ENCODE data around the gene ANKRD55.
"Not testable (repeated sequence)": the region's sequence is repeated elsewhere in the genome, so short reads cannot be mapped to it uniquely, and the experiment has no call there.

ANKRD55 gene

DNA sequence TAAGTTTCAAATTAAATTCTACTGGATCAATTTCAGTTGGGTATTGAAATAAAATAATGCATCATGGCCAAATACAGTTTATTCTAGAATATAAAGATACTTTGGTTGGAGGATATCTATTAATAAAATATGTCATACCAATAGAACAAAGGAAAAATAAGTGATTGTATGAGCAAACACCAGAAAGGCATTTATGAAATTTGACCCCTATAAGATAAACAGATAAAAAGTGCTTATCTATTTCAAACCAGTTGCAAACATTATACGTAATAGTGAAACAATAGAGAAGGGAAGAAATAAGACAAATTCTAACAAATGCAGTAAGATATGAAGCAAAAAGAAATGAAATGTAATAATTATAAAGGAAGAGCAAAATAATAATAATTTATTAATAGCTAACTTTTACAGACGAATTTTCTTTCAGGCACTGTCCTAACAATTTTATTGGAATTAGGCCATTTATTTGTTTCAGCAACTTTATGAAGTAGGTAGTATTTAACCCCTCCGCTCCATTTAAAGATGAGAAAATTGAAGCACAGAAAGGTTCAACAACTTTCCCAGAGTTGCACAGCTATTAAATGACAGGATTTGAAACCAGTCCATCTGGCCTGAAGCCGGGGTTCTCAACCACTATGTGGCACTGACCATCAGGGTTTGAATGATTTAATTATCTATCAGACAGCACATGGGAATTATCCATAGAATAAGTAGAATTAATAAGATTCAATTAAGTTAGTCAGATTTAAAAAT is 20.8 kb downstream of the ANKRD55 start:
- DNase-seq (ENCODE audit: extremely low spot score, insufficient read length, low read depth) (no peak), FAIRE-seq (no peak)

DNA sequence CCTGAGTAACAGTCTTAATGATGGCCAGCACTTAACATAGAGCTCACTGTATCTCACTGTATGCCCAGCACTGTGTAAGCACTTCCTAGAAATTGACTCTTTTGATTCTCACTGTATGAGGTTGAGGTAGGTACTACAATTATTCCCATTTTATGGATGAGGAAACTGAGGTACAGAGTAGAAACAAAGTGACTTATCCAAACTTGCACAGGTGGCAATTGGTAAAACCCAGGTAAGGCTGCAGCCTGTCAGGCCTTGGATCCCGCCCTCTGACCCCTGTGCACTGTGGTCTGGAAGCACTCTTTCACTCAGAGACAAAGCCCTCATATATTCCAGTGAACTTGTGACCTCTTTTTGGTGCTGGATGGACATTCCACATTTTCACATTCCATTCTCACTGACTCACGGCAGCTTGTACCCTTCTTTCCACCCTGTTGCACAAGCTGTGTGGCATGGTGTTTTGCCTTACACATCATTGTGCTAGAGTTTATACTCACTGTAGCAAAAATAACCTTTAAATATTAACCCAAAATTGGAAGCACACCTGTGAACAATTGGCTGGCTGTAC is 21.7 kb downstream of the ANKRD55 start:
- DNase-seq (ENCODE audit: extremely low spot score, insufficient read length, low read depth) (no peak), FAIRE-seq (no peak)

DNA sequence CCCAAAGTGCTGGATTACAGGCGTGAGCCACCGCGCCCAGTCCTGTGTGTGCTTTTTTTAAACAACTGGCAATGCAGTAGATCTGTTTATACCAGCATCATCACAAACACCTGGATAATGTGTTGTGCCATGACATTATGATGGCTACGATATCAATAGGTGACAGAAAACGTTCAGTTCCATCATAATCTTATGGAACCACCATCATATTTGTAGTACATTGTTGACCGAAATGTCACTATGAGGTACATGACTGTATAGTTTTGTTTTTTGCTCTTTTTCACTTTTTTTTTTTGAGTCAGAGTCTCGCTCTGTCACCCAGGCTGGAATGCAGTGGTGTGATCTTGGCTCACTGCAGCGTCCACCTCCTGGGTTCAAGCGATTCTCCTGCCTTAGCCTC is 24.4 kb downstream of the ANKRD55 start:
- no peak for FAIRE-seq

DNA sequence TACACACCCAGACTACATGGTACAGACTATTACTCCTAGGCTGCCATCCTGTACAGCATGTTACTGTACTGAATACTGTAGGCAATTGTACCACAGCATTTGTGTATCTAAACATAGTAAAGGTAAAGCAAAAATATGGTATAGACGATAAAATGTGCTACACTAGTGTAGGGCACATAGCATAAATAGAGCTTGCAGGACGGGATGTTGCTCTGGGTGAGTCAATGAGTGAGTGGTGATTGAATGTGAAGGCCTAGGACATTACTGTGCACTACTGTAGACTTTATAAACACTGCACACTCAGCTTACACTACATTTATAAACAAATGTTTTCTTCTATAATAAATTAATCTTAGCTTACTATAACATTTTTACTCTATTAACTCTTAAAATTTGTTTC is 25.6 kb downstream of the ANKRD55 start:
- FAIRE-seq (no peak), DNase-seq (ENCODE audit: extremely low spot score, insufficient read length, low read depth) (no peak)

More for the DNA sequence above, 24.4 kb downstream of the ANKRD55 start:
- DNase-seq (ENCODE audit: extremely low spot score, insufficient read length, low read depth) = no peak

DNA sequence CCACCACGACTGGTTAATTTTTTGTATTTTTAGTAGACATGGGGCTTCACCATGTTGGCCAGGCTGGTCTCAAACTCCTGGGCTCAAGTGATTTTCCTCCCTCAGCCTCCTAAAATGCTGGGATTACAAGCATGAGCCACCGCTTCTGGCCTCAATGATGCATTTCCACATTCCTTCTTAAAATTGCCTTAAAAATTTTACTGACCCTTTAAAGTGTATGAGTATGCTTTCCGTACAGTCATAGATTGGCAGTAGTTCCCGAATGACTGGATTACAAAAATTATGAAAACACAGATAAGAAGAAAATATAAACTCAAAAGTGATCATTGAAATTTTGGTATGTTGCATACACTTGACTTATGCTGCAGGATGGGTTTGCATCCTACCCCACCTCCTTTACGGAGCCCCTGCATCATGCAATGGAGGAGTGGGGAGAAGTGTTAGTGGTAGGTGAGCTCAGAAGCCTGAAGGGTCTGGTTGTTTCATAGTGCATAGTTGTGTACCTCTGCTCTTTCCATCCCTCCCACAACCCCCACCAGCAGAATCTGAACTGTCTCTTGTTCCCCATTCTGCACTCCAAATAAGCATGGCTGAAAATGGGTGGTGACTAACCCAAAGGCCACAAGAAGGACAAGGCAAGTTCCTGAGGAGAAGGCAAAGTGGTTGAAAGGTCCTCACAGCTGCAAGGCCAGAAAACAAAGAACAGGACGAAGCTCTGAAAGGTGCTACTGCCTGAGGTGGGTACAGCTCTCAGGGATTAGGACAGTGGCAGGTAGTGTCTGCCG is 26.8 kb downstream of the ANKRD55 start:
- FAIRE-seq (no peak), DNase-seq (ENCODE audit: extremely low spot score, insufficient read length, low read depth) (no peak)

DNA sequence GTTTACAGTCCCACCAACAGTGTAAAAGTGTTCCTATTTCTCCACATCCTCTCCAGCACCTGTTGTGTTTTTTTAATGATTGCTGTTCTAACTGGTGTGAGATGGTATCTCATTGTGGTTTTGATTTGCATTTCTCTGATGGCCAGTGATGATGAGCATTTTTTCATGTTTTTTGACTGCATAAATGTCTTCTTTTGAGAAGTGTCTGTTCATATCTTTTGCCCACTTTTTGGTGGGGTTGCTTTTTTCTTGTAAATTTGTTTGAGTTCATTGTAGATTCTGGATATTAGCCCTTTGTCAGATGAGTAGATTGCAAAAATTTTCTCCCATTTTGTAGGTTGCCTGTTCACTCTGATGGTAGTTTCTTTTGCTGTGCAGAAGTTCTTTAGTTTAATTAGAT is 29.2 kb downstream of the ANKRD55 start:
- DNase-seq (ENCODE audit: extremely low spot score, insufficient read length, low read depth); FAIRE-seq: not testable (repeated sequence)

DNA sequence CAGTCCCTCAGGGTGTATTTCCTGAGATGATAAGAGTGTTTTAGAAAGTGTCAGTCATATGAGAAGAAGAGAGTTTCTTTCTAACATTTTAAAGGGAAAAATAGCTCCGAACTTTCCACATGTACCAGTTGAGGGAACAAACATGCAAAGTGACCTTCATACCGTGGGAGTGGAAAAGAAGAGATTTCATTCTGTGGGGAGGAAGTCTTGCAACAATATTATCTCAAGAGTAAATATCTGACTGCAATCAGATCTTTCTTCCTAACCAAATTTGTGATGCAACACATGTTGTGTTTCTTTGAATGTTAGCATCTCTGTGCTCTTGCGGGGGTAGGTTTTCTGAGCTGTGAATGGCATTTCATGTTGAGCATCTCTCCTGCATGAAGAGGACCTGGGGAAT is 30.6 kb downstream of the ANKRD55 start:
- DNase-seq (ENCODE audit: extremely low spot score, insufficient read length, low read depth) (no peak), FAIRE-seq (no peak)

DNA sequence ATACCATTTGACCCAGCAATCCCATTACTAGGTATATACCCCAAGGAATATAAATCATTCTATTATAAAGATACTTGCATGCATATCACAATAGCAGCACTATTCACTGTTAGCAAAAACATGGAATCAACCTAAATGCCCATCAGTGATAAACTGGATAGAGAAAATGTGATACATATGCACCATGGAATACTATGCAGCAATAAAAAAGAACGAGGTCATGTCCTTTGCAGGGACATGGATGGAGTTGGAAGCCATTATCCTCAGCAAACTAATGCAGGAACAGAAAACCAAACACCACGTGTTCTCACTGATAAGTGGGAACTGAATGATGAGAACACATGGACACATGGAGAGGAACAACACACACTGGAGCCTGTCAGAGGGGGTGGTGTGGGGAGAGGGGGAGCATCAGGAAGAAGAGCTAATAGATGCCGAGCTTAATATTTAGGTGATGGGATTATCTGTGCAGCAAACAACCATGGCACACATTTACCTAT is 31.3 kb downstream of the ANKRD55 start:
- FAIRE-seq; DNase-seq (ENCODE audit: extremely low spot score, insufficient read length, low read depth): not testable (repeated sequence)

DNA sequence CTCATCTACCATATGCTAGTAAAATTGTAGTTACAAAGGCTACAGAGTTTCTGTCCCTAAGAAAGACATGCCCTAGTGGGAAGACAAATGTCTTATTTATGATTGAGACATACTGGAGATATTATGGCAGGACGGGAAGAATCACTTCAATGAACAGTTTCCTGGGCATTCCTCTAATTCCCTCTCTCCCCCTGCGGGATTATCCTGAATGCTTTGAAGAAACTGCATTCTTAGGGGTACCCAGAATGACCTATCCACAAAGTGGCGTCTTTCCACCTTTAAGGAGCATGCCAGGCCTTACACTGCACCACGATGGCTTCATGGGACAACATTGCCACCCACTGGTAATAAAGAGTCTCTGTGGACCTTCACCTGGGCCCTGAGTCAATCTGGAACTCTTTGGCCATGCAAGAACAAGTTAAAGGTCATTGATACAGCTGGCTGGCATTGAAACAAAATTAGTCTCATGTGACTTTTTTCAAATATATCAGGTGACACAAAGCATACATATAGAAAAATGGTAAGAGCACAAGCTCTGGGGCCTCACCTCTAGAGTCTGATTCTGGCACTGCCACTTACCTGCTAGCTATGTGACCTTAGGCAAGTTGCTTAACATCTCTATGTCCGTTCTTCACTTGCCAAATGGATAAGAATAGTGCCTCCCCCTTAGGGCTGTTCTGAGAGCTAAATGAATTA is 32.0 kb downstream of the ANKRD55 start:
- FAIRE-seq (peak; percentile 93), DNase-seq (ENCODE audit: extremely low spot score, insufficient read length, low read depth) (peak; percentile 66)

DNA sequence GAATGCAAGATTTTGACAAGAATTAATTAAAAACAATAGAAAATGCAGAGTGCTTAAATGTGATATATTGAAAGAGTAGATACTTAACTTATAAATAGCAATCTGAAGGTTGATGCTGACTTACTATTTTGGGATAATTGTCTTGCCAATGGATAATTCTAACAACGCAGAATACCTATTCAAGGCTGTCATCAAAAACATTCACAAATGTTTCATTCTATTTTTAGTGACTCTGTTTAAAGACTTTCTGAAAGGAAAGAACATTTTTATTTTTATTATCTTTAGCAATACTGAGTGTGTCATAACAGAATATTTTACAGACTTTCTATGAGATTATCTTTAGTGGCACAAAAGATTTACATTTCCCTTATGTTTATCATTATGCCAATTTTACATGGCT is 38.1 kb downstream of the ANKRD55 start:
- DNase-seq (ENCODE audit: extremely low spot score, insufficient read length, low read depth) (no peak), FAIRE-seq (no peak)

DNA sequence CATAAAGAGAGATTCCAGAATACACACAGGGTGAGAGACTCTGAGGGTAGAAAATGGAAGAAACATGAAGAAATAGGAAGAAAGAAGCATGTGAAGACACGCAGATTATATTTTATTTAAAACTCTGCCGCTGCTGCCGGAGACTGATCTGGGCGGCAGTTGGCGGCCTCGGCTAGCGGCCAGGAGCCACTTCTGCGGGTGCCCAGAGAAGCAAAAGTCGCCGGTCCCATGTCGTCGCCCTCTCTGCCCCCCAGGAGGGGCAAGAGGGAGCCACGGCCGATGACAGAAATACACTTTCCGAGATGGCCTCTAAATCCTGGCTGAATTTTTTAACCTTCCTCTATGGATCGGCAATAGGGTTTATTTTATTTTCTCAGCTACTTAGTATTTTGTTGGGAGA is 40.9 kb downstream of the ANKRD55 start:
- DNase-seq (ENCODE audit: extremely low spot score, insufficient read length, low read depth) = no peak
- FAIRE-seq = no peak

DNA sequence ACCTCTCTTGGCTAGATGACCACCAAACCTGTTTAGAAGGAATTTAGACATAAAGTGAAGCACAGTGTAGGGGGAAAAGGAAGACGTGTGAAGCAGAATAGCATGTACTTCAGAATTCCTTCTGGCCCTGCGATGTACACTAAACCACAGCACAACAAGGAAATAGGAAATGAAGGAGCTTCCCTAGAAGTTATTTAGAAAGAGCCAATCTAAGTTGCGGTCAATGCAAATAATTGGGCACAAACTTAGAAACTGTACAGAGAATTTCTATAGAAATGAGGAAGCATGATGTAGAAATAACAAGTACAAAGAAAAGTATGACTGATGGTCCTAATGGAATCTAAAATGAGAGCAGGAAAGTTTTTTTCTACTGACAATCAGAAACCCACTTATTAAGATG is 41.5 kb downstream of the ANKRD55 start:
- FAIRE-seq (peak; percentile 15), DNase-seq (ENCODE audit: extremely low spot score, insufficient read length, low read depth) (no peak)

DNA sequence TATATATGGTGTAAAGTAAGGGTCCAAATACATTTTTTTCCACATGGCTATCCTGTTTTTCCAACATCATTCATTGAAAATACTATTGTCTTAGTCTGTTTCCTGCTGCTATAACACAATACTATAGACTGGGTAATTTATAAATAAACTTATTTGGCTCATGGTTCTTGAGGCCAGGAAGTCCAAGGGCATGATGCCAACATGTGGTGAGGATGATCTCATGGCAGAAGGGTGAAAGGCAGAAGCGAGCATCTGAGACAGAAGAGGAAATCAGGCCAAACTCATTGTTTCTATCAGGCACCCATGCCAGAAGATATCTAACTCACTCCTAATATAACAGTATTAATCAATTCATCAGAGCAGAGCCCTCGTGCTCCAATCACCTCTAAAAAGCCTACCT is 42.6 kb downstream of the ANKRD55 start:
- FAIRE-seq (peak; percentile 45), DNase-seq (ENCODE audit: extremely low spot score, insufficient read length, low read depth) (no peak)

DNA sequence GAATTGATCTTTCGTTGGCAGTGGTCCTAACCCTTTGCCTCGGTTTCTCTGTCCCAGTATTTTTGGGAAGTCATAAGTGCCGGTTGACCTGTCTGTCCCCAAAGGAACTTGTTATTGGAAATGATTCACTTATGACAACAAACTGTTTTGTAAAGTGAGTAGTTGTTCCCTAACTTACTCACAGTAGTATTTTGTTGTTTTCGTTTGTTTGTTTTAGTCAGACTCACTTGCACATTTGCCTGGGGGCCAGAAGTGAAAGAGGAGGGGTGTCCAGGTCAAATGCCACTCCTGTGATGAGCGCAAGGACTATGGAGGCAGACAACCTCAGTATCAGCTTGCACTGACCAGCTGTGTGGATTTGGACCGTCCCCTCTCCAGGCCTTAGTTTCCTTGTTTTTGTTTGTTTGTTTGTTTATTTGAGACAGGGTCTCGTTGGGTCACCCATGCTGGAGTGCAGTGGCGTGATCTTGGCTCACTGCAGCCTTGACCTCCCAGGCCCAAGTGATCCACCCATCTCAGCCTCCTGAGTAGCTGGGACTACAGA is 47.3 kb downstream of the ANKRD55 start:
- DNase-seq (ENCODE audit: extremely low spot score, insufficient read length, low read depth) (no peak), FAIRE-seq (no peak)

DNA sequence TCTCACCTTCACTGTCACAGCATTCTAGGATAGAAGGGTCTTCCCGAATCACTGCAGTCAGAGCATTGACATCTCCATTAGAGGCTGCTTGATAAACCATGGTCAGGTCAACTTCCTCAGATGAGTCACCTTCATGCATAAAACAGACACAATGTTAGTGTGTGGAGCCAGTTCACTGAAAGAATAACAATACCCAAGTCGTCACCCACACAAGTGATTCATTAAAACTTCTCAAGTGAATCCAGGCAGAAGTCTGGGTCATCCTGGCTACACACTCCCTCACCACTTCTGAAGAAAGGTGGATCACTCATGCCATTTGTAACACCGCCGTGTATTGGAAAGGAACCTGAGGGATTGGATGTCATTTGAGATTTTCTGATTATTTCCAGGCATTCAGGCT is 49.6 kb downstream of the ANKRD55 start:
- DNase-seq (ENCODE audit: extremely low spot score, insufficient read length, low read depth) = no peak
- no peak for FAIRE-seq

DNA sequence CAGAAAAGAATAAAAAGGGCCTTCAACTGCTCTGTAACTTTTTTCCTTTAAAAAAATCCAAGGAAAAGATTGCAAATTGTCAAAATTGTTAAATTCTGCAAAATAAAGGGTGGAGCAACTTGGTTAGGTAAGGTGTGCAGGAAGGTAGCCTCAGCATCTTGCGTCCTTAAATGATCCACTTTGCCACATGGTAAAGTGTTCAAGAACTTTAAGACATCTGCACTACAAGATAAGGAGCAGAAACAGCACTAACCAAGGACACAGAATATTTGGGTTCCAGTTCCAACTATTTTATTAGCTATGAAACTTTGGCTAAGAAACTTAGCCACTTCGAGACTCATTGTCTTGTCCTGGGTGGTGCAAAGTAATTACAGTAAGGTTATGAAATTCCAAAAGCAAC is 53.7 kb downstream of the ANKRD55 start:
- DNase-seq (ENCODE audit: extremely low spot score, insufficient read length, low read depth) = no peak
- FAIRE-seq = no peak

DNA sequence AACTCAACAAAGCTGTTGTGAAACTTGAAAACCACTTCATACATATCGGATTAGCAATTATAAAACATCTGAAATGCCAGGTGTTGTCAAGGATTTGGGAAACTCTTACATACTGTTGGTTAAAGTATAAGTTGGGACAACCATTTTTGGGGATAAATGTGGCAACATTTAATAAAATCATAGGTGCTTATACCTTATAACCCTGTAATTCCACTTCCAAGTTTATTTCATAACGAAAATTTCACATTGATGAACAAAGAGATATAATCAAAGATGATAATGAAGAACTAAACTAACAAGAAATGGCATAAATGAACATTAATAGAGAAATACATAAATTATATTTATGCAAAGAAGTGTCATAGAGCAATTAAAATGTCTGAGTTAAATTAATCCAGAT is 54.3 kb downstream of the ANKRD55 start:
- FAIRE-seq (no peak), DNase-seq (ENCODE audit: extremely low spot score, insufficient read length, low read depth) (no peak)

DNA sequence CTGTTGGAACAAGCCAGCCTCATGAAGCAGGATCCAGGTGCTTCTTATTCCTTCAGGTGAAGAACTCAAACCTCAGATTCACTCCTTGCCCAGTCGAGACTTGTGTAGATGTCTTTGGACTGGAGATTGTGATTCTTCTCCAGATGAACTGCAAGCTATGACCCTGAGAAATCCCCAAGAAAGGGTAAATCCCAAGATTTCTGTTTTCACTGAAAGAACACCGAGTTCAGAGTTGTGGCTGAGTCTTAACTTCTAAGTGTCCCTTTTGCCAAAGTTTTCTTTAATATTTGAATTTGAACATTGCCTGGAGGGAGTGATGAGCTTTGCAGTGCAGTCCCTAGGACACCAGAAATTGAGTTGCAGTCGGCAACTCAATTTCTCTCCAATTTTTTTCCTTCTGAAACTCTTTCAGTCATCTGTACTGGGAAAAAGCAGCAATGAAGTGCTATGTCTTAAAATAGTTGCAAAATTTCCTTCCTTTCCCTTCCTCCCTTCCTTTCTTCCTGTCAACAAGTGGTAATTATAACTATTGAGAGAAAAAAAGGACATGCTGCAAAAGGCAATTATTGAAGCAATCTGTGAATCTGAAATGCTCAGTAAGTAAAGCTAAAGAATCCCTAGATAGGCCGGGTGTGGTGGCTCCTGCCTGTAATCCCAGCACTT is 56.1 kb downstream of the ANKRD55 start:
- FAIRE-seq (no peak), DNase-seq (ENCODE audit: extremely low spot score, insufficient read length, low read depth) (no peak)

DNA sequence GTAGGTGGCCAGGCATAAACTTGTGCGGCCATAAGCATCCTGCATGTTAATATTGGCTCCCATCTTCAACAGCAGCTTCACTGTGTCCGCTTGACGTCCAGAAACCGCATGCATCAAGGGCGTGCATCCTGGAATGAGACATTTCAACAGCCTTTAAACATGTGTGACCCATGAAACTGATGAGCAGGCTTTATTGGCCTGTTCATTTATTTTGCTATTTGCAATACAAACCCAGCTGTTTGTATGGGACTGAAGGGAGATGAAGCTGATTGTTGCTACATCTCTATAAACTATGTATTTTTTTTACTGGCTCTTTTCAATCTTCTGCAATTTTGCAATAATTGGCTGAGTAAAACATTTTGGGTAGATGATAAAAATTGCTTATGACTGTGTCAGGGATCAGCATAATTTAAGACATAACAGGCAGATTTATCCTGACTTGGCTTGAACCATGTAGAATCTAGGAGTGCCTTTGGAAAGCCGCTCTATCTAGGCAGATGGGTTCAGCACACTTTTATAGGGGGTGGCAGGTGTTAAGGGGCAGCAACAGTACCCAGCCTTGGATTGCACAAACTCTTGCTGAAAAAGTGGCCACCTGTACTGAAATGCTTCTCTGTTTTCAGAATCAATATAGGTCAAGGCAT is 56.9 kb downstream of the ANKRD55 start:
- FAIRE-seq (no peak), DNase-seq (ENCODE audit: extremely low spot score, insufficient read length, low read depth) (no peak)
